Measurements from ENCODE around the gene TMCO1.
"Not testable (repeated sequence)": the region's sequence is repeated elsewhere in the genome, so short reads cannot be mapped to it uniquely, and the experiment has no call there.

TMCO1 gene, protein sequence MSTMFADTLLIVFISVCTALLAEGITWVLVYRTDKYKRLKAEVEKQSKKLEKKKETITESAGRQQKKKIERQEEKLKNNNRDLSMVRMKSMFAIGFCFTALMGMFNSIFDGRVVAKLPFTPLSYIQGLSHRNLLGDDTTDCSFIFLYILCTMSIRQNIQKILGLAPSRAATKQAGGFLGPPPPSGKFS
- total RNA-seq: 35.5 reads per million, percentile 60 among the genes with 10 or more reads in this experiment

DNA sequence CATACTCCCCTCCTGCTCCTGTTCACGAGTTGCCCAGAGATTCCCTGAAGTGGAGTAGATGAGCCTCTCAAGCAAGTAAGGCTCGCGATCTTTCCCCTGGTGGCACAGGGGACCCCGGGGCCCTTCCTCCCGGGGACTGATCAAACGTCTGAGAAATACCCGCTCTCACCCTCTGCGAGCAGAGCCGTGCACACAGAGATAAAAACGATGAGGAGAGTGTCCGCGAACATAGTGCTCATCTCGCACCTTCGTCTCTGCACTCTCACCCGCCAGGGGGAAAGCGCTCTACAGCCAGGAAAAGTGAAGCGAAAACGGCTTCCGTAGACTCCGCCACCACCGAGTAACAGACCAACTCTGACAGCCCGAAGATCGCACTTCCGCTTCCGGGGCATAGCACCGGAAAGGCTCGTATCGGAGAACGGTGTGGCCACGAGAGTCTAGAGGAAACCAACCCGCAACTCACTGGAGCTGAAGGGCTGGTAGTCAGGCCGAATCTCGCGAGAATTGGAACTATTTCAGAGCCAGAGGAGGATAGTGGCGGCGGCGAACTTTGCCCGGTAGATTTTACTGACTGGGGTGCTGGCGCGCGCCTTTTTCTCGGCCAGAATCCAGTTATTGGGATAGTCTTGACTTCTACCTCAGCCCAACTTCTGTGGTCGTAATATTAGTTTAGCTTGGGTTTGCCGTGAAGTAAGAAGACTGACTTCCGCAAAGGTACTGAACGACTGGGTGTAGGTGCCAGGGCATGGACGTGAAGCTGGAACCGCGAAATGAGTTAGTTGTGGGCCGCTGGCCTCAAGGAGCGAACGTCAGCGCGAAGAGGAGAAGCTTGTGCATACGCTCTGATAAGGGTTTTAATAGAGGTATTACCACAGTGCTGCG lies at the start of gene TMCO1:
TSS of gene TMCO1 (minus strand) at position 356 of the 882 bp plus-strand sequence. CDS start at position 239, 117 bp downstream.
- peak; percentile 94 for DNase-seq

DNA sequence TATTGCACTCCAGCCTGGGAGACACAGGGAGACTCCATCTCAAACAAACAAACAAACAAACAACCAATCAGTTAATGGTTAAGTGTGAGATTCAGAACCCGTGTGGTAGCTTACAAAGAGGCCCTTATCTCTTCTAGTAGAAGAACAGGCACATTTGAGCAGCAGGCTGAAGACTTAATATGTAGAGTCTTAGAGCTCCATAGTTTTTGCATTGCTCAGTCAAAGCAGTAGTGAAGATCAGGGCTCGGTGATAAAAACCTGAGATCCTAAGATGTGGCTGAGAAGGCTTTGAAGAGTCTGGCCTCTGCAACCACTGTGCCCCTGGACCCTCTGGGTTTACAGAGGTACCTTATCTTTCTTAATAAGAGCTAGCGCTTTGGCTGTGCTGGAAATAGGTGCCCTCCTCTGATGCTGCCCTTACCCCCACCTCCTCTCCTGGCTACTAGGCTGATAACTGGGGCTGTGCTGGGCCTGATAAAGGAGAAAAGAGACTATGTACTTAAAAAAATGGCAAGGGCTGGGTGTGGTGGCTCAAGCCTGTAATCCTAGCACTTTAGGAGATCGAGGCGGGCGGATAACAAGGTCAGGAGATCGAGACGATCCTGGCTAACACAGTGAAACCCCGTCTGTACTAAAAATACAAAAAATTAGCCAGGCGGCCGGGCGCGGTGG lies 48.3 kb upstream of the TMCO1 start:
- no peak for DNase-seq

DNA sequence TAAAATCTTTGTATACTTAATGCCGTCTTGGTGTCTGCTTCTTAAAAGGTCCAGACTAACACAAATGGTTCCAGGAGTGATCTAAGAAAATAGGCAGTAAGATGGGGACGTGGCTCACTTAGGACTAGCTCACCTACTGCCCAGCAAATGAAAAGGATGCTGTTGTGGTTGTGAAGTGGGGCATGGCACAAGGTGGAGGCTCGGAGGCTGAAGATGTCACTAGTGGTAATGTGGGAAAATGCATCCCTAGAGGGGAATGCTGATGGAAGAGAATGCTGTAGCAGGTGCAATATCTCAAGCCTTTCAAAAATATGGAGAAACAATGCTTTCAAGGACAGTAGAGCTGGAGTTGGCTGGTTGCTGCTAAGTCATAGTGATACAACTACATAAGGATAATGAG lies 47.5 kb upstream of the TMCO1 start:
- DNase-seq: no peak

DNA sequence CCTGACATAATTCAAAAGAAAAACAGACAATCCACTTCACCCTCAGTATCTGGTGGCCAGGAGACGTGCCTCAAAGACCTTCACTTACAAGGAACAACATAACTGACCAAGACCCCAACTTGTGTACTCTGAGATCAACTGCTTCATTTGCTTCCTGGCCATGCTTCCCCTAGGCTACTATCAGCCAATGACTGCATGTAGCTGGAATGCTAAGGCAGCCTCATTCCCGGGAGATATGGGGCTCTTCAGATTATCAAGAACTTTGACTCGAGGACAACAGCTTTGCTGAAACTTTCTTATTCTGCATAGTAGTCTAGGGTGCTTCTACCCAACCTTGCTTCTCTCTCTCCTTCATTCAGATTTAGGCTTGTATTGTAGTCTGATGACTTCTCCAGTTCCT lies 47.1 kb upstream of the TMCO1 start:
- DNase-seq: no peak

DNA sequence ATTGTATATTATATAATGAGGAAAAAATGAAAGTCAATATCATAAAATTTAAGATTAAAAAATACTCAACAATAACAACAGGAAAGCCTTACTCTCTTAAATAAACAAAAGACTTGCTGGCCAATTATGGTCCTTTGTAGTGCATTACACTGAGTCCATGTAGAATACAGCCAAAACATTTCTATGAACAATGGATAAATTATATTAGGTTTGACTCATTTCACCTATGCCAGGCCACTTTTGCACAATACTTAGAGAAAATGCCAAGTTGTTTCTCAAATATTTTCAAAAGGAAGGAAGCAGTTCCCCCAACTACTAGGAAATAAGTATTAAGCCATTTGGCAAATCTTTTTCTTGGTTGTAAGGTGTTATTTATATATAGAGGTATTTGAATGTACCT lies 38.9 kb upstream of the TMCO1 start:
- DNase-seq: no peak

DNA sequence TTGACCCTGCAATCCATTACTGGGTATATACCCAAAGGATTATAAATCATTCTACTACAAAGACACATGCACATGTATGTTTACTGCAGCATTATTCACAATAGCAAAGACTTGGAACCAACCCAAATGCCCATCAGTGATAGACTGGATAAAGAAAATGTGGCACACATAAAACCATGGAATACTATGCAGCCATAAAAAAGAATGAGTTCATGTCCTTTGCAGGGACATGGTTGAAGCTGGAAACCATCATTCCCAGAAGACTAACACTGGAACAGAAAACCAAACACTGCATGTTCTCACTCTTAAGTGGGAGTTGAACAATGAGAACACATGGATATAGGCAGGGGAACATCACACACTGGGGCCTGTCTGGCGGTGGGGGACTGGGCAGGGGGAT lies 35.8 kb upstream of the TMCO1 start:
- DNase-seq: not testable (repeated sequence)

DNA sequence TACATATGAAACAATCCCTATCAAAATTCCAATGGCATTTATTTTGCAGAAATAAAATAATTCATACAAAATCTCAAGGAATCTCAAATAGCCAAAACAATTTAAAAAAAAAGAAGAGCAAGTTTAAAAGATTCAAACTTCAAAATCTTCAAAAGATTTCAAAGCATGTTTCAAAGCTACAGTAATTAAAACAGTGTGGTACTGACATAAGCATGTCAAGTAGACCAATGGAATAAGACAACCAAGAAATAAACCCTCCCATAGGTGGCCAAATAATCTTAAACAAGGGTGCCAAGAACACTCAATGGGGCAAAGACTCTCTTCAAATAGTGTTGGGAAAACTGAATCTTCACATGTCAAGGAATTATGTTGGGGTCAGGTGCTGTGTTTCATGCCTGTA lies 30.7 kb upstream of the TMCO1 start:
- no peak for DNase-seq

DNA sequence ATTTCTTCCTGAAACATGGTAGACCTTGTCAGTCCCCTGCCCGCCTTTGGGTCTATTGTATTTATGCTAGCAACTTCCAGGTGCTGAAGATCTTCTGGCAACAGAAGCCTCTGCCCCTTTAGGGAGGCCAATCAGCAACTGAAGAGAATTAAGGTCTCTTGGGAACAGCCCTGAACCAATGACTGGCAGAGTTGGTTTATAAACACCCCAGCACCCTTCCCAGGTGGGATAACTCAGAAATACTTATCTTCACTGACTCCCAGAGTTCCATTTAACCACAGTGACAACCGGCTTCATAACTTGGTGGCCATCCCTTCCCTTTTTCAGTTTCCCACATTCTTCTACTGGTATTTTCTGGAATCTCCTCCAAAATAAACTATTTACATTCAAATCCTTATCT lies 27.2 kb upstream of the TMCO1 start:
- no peak for DNase-seq

DNA sequence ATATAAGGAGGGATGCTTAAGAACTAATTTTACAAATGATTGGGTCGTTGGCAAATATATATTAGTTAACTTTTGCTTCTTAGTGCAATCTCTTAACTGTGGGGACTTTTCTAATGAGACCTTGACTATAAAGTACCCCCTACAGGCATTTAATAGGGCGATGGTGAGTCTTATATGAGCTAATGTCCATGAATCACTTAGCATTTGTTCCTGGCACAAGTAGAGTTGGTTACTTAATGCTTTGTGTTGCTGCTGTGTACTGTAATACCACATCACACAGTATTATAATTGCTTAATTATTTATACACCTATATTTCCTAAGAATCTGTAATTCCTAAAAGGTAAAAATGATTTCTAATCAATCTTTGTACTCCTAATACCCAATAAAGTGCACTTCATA lies 25.3 kb upstream of the TMCO1 start:
- no peak for DNase-seq

DNA sequence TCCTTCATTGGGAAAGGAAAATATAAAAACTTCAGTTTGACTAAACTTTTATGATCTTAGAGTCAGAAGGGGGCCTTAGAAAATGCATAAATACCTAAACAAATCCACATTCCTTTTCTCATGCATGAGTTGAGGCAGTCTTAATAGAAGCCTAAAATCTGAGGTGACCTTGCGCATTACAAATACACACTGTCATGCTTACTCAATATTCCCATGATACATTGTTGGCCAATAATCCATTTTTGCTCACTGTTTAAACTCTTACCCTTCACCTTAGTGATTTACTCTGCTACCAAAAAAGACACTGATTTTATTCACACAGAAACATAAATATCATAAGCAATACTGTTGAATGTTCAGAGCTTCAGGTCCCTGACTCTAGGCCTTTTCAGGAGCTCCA lies 19.1 kb upstream of the TMCO1 start:
- DNase-seq: no peak

DNA sequence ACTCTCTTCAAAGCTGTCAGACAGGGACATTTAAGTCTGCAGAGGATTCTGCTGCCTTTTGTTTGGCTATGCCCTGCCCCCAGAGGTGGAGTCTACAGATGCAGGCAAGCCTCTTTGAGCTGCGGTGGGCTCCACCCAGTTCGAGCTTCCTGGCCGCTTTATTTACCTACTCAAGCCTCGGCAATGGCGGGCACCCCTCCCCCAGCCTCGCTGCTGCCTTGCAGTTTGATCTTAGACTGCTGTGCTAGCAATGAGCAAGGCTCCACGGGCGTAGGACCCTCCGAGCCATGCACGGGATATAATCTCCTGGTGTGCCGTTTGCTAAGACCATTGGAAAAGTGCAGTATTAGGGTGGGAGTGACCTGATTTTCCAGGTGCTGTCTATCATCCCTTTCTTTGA lies 14.9 kb upstream of the TMCO1 start:
- not testable (repeated sequence) for DNase-seq

DNA sequence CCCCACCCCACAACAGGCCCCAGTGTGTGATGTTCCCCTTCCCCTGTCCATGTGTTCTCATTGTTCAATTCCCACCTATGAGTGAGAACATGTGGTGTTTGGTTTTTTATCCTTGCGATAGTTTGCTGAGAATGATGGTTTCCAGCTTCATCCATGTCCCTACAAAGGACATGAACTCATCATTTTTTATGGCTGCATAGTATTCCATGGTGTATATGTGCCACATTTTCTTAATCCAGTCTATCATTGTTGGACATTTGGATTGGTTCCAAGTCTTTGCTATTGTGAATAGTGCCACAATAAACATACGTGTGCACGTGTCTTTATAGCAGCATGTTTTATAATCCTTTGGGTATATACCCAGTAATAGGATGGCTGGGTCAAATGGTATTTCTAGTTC lies 9.5 kb upstream of the TMCO1 start:
- not testable (repeated sequence) for DNase-seq

DNA sequence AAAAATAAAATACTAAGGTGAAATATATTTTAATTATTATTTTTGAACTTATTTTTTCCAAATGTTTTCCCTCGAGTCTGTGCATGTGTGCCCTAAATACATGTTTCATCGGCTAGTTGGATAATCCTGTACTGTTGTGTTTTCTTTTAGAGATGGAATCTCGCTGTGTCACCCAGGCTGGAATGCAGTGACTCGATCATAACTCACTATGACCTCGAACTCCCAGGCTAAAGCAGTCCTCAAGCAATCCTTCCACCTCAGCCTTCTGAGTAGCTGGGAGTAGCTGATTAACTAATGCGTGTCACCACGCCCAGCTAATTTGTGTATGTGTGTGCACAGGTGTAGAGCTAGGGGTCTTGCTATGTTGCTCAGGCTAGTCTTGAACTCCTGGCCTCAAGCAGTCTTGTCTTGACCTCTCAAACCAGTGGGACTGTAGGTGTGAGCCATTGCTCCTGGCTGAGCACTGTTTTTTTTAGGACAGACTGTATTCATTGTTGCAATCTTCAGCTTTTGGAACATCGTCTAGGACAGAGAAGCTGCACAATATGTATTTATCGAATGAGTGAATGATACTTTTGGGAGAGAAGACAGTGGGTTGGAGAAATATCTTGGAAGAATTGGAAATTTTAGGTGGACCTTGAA lies 4.8 kb upstream of the TMCO1 start:
- DNase-seq: no peak

DNA sequence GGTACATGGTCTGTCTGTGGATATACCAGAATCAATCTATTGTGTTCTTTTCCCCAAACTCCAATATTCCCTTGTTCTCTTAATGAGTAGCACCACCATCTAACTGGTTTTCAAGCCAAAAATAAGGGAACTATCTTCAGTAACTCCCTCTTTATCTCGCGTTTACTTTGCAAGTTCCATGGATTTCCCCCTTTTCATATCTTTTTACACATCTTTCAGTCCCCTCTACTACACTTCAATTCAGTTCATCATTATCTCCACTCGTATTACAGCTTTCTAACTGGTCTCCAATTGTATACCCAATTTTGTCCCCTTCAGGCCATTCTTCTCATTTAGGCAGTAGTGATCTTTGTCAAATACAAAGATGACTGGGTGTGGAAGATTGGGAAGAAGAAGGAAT lies 4.1 kb upstream of the TMCO1 start:
- DNase-seq: no peak

DNA sequence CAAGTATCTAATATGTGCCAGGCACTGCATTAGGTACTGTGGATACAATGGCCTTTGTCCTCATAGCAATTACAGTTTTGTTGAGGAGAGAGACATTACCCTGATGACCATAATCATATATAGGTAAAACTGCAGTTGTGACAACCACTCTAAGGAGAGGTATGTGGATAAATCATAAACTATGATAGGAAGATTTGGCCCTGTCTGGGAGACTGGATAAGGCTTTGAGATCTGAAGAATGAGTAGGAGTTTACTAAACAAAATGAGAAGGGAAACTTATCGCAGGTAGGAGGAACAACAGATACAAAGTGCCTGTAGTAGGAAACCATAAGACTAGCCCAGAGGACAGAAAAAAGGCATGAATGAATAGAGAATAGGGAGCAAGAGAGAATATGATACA lies 4.4 kb downstream of the TMCO1 start:
- DNase-seq: no peak

DNA sequence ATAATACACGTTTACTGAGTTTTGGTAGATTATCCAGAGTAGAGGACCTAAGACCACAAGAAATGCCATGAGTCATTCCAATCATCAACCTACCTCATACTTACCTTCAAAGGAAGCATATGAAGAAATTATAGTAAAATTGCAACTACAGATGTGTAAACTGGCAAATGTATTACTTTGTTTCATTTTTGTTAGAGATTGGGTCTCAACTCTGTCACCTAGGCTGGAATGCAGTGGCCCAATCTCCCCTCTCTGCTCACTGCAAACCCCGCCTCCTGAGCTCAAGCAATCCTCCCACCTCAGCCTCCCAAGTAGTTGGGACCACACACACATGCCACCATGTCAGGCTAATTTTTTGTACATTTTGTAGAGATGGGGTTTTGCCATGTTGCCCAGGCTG lies 5.2 kb downstream of the TMCO1 start:
- no peak for DNase-seq

DNA sequence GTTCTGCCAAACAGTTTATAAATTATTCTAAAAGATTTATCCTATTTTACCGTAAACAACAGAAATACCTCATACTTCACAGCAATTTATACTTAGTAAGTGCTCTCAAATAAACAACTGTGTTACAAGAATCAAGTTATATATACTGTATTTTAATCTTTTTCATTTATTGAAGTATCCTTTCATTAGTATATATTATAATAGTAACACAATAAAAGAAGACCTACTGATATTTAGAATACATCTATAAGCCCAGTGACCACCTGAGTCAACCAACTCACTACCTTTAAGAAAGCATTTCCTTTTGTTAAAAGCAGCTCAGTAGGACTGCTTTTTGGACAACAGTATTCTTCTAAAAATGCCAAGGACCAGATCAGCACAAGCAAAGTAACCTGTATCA lies 5.9 kb downstream of the TMCO1 start:
- no peak for DNase-seq

DNA sequence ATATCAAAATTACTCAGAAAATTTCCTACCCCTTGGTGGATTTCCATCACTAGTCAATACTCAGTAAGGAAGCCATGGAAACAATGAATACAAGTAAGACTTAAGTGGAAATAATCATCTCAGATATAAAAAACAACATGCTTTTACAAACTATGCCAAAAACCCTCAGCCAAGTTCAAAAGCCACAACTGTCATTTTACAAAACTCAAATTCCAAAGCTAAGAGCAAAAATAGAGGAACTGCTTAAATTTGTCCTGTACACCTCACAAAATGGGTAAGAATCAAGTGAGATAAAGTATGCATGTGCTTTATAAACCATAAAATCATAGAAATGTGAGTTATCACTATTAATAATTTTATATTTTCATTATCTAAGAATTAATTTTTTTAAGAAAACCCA lies 9.6 kb downstream of the TMCO1 start:
- DNase-seq: no peak

DNA sequence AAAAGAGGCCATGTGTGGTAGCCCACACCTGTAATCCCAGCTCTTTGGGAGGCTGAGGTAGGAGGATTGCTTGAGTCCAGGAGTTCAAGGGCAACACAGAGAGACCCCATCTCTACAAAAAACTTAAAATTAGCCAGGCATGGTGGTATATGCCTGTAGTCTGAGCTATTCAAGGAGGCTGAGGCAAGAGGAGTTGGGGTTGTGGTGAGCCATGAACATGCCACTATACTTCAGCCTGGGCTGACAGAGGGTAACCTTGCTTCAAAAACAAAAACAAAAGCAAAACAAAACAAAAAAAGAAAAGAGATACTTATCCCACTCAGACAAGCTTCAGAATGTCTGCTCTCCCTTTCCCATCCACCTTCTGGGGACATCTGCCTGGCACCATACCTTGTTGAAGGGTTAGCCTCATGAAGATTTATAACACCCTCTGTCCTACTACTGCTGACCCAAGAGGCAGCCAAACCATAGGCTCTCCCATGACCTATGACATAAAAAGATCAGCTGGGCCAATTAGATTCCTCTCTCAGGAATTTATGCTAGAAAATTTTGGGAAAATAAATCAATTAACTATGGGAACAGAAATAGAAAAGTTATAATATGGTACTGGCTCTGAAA lies 13.2 kb downstream of the TMCO1 start:
- DNase-seq: no peak

DNA sequence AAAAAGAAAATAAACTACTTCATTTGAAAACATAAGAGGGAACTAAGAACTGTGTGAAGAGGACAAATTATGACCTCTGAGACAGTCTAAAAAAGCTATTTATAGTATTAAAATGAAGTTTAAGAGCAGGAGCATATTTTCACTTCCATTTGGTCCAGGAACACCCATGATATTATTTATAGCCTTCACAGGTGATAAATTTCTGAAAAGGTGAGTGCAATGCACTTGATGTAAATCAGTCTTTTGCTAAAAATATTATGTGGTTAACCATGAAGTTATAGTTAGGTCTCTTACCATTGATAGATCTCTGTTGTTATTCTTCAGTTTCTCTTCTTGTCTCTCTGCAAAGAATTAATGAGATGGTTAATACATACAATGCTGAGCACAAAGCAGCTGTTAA lies 14.7 kb downstream of the TMCO1 start:
- DNase-seq: no peak

DNA sequence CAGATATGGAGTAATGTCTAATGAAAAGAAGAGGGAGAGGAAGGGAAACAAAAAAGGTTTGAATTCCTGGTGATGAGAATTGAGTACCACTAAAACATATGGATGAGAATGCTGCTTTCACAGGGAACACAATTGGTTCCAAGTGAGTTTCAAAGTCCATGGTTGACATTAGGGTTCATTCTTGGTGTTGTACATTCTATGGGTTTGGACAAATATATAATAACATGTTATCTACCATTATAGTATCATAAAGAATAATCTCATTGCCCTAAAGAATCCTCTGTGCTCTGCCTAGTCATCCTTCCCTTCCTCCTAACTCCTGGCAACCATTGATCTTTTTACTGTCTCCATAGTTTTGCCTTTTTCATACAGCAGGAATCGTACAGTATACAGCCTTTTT lies 20.1 kb downstream of the TMCO1 start:
- DNase-seq: no peak

DNA sequence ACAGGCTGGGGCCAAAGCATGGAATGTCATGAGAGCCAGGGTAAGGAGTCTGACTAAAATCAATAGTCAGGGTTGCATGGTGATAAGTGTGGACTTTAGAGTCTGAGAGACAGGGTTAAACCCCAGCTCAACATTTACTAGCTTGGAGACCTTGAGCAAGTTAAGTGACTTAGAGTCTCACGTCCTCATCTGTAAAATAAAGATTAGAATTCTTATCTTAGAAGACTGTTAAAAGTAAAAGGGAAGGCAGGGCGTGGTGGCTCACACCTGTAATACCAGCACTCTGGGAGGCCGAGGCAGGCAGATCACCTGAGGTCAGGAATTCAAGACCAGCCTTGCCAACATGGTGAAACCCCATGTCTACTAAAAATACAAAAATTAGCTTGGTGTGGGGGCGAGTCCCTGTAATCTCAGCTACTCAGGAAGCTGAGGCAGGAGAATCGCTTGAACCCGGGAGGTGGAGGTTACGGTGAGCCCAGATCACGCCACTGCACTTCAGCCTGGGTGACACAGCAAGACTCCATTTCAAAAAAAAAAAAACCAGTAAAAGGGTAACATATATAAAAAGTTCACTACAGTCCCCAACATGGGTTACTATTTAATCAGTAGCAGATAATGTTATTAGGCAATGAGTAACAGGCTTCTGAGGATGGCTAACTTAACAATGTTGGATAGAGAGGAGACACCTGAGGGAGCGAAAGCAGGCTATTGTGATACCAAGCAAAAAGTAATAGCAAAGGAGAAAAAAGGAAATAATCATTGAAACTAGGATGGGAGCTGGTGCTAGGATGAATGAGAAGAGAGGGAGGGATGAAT lies 20.8 kb downstream of the TMCO1 start:
- DNase-seq: no peak
